H1 (cell line): ENCODE data around the gene TRMT44.

Experiments
- EP300 ChIP-seq, 2 experiments: IDR thresholded peaks; 1 replicate in 1 of 2; 2 replicates in 1 of 2; pipeline ENCODE4 v1.6.1; 2011 to 2012; ENCODE audit warnings: low read depth in 2 of 2, low read length in 2 of 2, mild to moderate bottlenecking in 2 of 2, borderline replicate concordance in 1 of 2, inconsistent platforms in 1 of 2, moderate library complexity in 1 of 2
- HDAC2 ChIP-seq, 2 experiments: fragments of 300-600 bp in 1 of 2; sonication (generic) in 1 of 2; IDR thresholded peaks; 2 replicates each; pipeline ENCODE4 v1.6.1; 2011 to 2012; ENCODE audit warnings: low read depth in 2 of 2, low read length in 2 of 2, mild to moderate bottlenecking in 2 of 2, moderate library complexity in 2 of 2, borderline replicate concordance in 1 of 2, inconsistent platforms in 1 of 2
- KDM1A ChIP-seq: fragments of 200-600, 300-600 bp; sonication (generic); IDR thresholded peaks from 2 replicates; pipeline ENCODE4 v1.7.1; 2016; ENCODE audit warnings: mild to moderate bottlenecking, low read length, borderline replicate concordance
- MAX ChIP-seq: IDR thresholded peaks from 2 replicates; pipeline ENCODE4 v1.6.1; 2012; ENCODE audit warnings: inconsistent platforms
- POLR2A ChIP-seq, 2 experiments: IDR thresholded peaks; 1 replicate in 1 of 2; 2 replicates in 1 of 2; pipeline ENCODE4 v1.6.1; 2011; ENCODE audit warnings: low read depth in 2 of 2, low read length in 2 of 2, mild to moderate bottlenecking in 2 of 2; ENCODE audit errors: control extremely low read depth in 1 of 2
- POLR2AphosphoS5 ChIP-seq: IDR thresholded peaks from 2 replicates; pipeline ENCODE4 v1.6.1; 2011; ENCODE audit warnings: low read depth, low read length
- RXRA ChIP-seq: IDR thresholded peaks from 2 replicates; pipeline ENCODE4 v1.6.1; 2011; ENCODE audit warnings: low read depth, mild to moderate bottlenecking, low read length, moderate library complexity; ENCODE audit not compliant: insufficient read depth
- TBP ChIP-seq: IDR thresholded peaks from 2 replicates; pipeline ENCODE4 v1.6.1; 2011; ENCODE audit warnings: low read depth, low read length, improper control_type of control experiment
- TF ChIP-seq, protein P1 (sequence below), 3 experiments: IDR thresholded peaks; 1 replicate in 2 of 3; 2 replicates in 1 of 3; pipeline versions ENCODE4 v1.5.1 to v1.6.1; 2011; ENCODE audit warnings: low read length in 3 of 3, mild to moderate bottlenecking in 3 of 3, inconsistent platforms in 2 of 3, low read depth in 1 of 3, moderate library complexity in 1 of 3; ENCODE audit not compliant: insufficient read depth in 1 of 3; ENCODE audit errors: control extremely low read depth in 1 of 3

GRCh38 chr4:8469550-8469949 is 29.0 kb downstream of the TRMT44 start:
- TF ChIP-seq EP300 (IDR thresholded peaks at IDR 0.05; ENCODE audit: borderline replicate concordance in 1 of 2, low read depth in 2 of 2, low read length in 2 of 2) (no peak), HDAC2 (IDR thresholded peaks at IDR 0.05; ENCODE audit: borderline replicate concordance in 1 of 2, low read depth in 2 of 2, low read length in 2 of 2) (no peak), POLR2AphosphoS5 (no peak), TBP (no peak), KDM1A (no peak), POLR2A (IDR thresholded peaks at IDR 0.05; ENCODE audit: control extremely low read depth in 1 of 2, low read depth in 2 of 2, low read length in 2 of 2) (no peak), MAX (no peak), RXRA (no peak)
- TF ChIP-seq, protein P1, sequence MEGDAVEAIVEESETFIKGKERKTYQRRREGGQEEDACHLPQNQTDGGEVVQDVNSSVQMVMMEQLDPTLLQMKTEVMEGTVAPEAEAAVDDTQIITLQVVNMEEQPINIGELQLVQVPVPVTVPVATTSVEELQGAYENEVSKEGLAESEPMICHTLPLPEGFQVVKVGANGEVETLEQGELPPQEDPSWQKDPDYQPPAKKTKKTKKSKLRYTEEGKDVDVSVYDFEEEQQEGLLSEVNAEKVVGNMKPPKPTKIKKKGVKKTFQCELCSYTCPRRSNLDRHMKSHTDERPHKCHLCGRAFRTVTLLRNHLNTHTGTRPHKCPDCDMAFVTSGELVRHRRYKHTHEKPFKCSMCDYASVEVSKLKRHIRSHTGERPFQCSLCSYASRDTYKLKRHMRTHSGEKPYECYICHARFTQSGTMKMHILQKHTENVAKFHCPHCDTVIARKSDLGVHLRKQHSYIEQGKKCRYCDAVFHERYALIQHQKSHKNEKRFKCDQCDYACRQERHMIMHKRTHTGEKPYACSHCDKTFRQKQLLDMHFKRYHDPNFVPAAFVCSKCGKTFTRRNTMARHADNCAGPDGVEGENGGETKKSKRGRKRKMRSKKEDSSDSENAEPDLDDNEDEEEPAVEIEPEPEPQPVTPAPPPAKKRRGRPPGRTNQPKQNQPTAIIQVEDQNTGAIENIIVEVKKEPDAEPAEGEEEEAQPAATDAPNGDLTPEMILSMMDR (IDR thresholded peaks at IDR 0.05; ENCODE audit: control extremely low read depth in 1 of 3, insufficient read depth in 1 of 3, low read depth in 1 of 3, low read length in 3 of 3): no peak
